ENCODE data around the gene ZNF143.

Gene ZNF143

GRCh38 chr11:9459667-9460321, 1.0 kb upstream of the ZNF143 start:
- in situ Hi-C loops (cut with MboI; ENCODE audit: low sequenced_read_pairs, unreplicated experiment): no loop called here
- peak; percentile 29 for DNase-seq (ENCODE audit: low spot score)
- TF ChIP-seq CTCF (IDR thresholded peaks at IDR 0.05; ENCODE audit: borderline replicate concordance, control extremely low read depth, extremely low read depth, insufficient read depth, missing control alignments): no peak

- in situ Hi-C loops (cut with MboI; ENCODE audit: low sequenced_read_pairs, unreplicated experiment): no loop called here
- peak; percentile 89 for DNase-seq (ENCODE audit: low spot score)
- no peak for TF ChIP-seq CTCF (IDR thresholded peaks at IDR 0.05; ENCODE audit: borderline replicate concordance, control extremely low read depth, extremely low read depth, insufficient read depth, missing control alignments)
Measured at GRCh38 chr11:9461063-9461759, 399 bp downstream of the ZNF143 start.

- no peak for TF ChIP-seq CTCF (IDR thresholded peaks at IDR 0.05; ENCODE audit: borderline replicate concordance, control extremely low read depth, extremely low read depth, insufficient read depth, missing control alignments)
- DNase-seq (ENCODE audit: low spot score): no peak
- in situ Hi-C loops (cut with MboI; ENCODE audit: low sequenced_read_pairs, unreplicated experiment): no loop called here
Measured at GRCh38 chr11:9461760-9462134, 935 bp downstream of the ZNF143 start.

- no peak for DNase-seq (ENCODE audit: low spot score)
- TF ChIP-seq CTCF (IDR thresholded peaks at IDR 0.05; ENCODE audit: borderline replicate concordance, control extremely low read depth, extremely low read depth, insufficient read depth, missing control alignments): no peak
- in situ Hi-C loops (cut with MboI; ENCODE audit: low sequenced_read_pairs, unreplicated experiment): no loop called here
Measured at GRCh38 chr11:9462172-9462799, 1.5 kb downstream of the ZNF143 start.

GRCh38 chr11:9462806-9463537, 2.2 kb downstream of the ZNF143 start:
- TF ChIP-seq CTCF (IDR thresholded peaks at IDR 0.05; ENCODE audit: borderline replicate concordance, control extremely low read depth, extremely low read depth, insufficient read depth, missing control alignments): no peak
- DNase-seq (ENCODE audit: low spot score): no peak

GRCh38 chr11:9470765-9471164, 10.0 kb downstream of the ZNF143 start:
- no peak for DNase-seq (ENCODE audit: low spot score)
- in situ Hi-C loops (cut with MboI; ENCODE audit: low sequenced_read_pairs, unreplicated experiment): no loop called here
- no peak for TF ChIP-seq CTCF (IDR thresholded peaks at IDR 0.05; ENCODE audit: borderline replicate concordance, control extremely low read depth, extremely low read depth, insufficient read depth, missing control alignments)

More at GRCh38 chr11:9462806-9463537, 2.2 kb downstream of the ZNF143 start:
- in situ Hi-C loops (cut with MboI; ENCODE audit: low sequenced_read_pairs, unreplicated experiment): no loop called here
